Stimulated activated memory B cell treated with anti-CD40 and anti-IgM and Interleukin-4, amounts not matched to agents 10 μg/mL and 1 μg/mL and 100 μg/mL, for 72 hours (primary cell): ENCODE results near the gene SRGAP2.
"Not testable (repeated sequence)": the region's sequence is repeated elsewhere in the genome, so short reads cannot be mapped to it uniquely, and the experiment has no call there.

ENCODE experiments used
- ATAC-seq: fragments of 150-1000 bp; cut with Tn5 transposase; 2 replicates; pipeline ENCODE4 v1.10.0; 2021
- H3K27ac Mint-ChIP-seq: one replicate; pipeline ENCODE4 v1.8.0; 2022; ENCODE audit warnings: mild to moderate bottlenecking, mixed read lengths
- H3K27me3 Mint-ChIP-seq: one replicate; pipeline ENCODE4 v1.8.0; 2022; ENCODE audit warnings: mixed read lengths
- H3K36me3 Mint-ChIP-seq: one replicate; pipeline ENCODE4 v1.8.0; 2022; ENCODE audit warnings: mixed read lengths
- H3K4me1 Mint-ChIP-seq: one replicate; pipeline ENCODE4 v1.8.0; 2022; ENCODE audit warnings: mixed read lengths
- H3K4me3 Mint-ChIP-seq: one replicate; pipeline ENCODE4 v1.8.0; 2022; ENCODE audit warnings: mild to moderate bottlenecking, moderate library complexity, mixed read lengths
- H3K9me3 Mint-ChIP-seq: one replicate; pipeline ENCODE4 v1.8.0; 2022; ENCODE audit warnings: mixed read lengths

SRGAP2 gene

DNA sequence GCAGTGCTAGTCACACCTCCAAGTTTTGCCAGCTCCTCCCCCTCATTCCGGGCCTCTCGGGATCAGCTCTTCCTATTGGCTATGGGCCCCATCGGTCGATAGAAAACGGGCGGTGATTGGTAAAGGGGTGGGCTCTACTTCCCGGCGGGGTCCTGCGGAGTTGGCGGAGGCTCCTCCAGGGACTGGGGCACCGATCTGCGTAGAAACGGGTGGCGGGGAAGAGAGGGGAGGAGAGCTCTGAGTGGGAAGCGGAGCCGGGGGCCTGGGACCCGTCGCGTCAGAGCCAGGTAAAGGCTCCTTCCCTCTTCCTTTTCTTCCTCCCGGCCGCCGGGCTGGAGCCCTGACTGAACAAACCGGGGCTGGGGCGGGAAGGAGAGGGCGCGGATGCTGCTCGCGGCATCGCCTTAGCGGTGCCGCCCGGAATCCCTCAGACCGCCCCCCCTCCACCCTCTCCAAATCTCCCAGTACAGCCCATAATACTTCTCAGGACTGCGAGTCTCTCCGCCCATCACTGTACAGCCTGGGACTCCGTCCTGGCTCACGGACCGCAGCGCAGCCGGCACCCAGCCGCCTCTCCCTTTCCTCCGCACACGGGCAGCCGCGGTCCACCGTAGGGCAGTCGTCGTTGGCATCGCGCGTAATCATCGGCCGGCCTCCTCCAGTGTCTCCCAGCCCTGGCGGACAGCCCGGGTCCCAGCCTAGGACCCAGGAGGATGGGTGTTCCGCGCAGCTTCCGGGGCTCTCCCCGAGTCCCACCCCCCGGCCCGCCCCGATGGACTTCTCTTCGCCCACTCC is at the start of gene SRGAP2:
Gene SRGAP2 (plus strand): TSS at position 178 of the 795 bp plus-strand sequence. CDS start 2,430 bp downstream, outside the sequence.
- peak within 1 kb of the TSS; percentile 70 for H3K27ac Mint-ChIP-seq
- H3K4me1 Mint-ChIP-seq, H3K9me3 Mint-ChIP-seq, H3K27me3 Mint-ChIP-seq, H3K36me3 Mint-ChIP-seq: not testable (repeated sequence)
- peak within 1 kb of the TSS; percentile 90 for H3K4me3 Mint-ChIP-seq
- ATAC-seq, result peak; percentile 31

DNA sequence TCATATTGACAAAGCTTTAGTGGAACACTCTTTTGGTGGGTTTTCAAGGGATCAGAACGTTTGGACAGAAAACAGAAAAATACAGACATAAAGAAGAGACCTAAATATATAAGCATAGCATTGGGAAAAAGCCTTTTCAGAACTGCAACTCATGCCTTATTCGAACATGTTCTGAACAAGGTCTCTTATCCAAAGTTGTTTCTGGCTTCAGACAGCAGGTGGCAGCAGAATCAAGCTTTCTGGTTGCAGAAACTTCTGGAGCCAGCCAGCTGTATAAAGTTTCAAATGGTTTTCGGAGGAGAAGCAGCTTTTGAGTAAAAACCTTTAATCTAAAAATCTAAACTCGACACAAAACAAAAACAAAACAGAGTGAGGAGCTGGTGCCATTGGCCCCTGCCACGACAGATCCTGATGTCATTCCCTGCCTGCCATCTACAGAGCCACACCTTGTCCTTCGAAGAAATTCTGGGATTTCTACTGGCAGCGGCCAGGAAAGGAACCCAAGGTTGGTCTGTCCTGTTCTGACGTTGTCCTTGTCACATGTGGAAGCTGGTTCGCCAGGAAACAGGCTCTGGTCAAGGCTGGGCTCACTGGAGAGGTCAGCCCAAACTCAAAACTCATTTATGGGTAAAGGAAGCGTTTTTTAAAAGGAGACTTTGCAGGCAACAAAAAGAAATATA is 35.9 kb upstream of the SRGAP2 start:
- not testable (repeated sequence) for H3K9me3 Mint-ChIP-seq, H3K36me3 Mint-ChIP-seq, H3K4me3 Mint-ChIP-seq, H3K27ac Mint-ChIP-seq, H3K27me3 Mint-ChIP-seq, H3K4me1 Mint-ChIP-seq
- ATAC-seq, result peak; percentile 68

DNA sequence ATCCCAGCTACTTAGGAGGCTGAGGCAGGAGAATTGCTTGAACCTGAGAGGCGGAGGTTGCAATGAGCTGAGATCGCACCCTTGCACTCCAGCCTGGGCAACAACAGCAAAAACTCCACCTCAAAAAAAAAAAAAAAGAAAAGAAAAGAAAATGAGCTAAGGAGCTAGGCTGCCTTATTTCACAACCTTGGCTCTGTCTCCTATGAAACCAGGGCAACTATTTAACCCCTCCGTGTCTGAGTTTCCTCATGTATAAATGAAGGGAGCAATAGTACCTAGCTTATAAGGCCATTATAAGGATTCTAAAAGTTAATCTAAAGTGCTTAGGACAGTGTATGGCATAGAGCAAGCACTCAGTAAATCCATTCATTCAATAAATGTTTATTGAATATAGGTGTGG is 33.5 kb upstream of the SRGAP2 start:
- H3K27me3 Mint-ChIP-seq, H3K36me3 Mint-ChIP-seq, H3K4me3 Mint-ChIP-seq, H3K4me1 Mint-ChIP-seq, ATAC-seq, H3K9me3 Mint-ChIP-seq, H3K27ac Mint-ChIP-seq: not testable (repeated sequence)

DNA sequence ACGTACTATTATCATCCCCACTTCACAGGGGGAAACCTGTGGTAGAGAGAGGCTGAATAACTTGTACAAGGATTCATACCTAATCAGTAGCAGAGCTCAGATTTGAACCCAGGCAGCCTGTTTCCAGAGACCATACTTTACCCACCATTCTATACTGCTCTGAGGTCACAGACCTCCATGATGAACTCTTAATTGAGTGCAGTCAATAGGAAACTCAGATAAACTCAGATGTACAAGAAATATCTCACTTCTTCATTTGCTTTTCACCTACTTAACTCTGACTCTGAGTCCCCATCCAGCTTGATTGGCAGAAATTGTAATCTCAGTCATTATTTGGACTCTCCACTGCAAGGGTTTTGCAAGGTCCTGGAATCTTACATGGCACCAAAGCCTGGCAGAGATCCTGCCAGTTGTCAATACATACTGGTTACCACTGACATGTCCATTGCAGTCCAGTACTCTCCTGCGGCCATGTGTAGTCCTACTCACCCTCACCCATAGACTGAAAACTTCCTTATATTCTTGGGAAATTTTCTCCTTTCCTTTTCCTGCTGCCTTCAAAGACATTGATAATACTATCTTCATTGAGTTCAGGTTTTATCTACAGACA is 30.1 kb upstream of the SRGAP2 start:
- H3K27ac Mint-ChIP-seq, H3K4me3 Mint-ChIP-seq, H3K27me3 Mint-ChIP-seq: not testable (repeated sequence)

DNA sequence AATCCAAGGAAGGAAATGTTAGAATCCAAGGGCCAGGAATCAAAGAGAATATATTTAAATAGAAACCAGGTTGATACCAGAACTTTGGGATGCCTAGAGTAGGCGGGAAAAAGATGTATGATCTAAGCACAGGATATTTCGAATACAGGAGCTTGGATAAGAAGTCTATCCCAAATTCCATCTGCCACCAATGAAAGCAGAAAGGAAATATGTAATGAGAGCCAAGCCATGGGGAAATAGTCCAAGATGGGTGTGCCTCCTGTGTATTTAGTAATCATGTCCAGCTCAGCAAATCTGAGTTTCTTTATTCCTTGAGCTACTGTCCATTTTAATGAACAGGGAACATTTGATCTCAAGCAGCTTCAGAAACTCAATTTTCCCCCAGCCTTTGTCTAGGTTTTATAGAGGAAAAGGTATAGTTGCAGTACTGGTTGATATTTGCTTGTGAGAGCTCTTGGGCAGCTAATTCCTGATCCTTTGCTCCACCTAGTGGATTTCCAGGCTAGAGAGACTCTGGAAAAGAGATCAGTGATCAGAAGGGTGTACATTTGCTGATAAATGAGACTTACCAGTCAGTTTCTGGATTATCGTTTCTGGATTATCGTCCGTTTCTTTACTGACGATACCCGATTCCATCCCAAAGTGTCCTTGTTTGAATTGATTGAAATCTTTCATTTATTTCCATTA is 29.0 kb upstream of the SRGAP2 start:
- not testable (repeated sequence) for H3K27ac Mint-ChIP-seq, H3K4me1 Mint-ChIP-seq, H3K4me3 Mint-ChIP-seq, H3K27me3 Mint-ChIP-seq, H3K36me3 Mint-ChIP-seq, ATAC-seq, H3K9me3 Mint-ChIP-seq

More for the DNA sequence above, 30.1 kb upstream of the SRGAP2 start:
- not testable (repeated sequence) for H3K36me3 Mint-ChIP-seq, H3K9me3 Mint-ChIP-seq, H3K4me1 Mint-ChIP-seq, ATAC-seq

DNA sequence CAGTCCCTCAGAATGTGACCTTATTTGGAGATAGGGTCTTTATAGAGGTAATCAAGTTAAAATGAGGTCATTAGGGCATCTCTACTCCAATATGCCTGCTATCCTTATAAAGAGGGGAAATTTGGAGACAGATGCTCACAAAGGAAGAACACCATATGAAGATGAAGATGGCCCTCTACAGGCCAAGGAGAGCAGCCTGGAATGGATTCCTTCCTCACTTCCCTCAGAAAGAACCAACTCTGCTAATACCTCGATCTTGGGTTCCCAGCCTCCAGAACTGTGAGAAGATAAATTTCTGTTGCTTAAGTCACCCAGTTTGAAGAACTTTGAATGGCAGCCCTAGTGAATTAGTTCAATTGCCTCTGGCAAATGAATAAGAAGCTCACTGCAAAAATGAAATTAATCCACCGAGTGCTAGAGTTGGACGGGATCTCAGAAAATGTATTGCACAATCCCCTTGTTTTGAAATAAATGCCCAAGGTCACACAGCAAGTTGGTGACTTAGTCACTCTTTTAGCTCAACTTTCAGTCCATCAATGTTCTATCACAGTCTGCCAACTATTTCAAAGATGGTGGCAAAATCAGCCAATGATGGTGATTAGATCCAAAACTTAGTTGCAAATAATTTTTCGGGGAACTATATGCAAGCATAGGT is 27.8 kb upstream of the SRGAP2 start:
- H3K9me3 Mint-ChIP-seq, H3K27ac Mint-ChIP-seq, ATAC-seq, H3K36me3 Mint-ChIP-seq, H3K4me3 Mint-ChIP-seq, H3K27me3 Mint-ChIP-seq, H3K4me1 Mint-ChIP-seq: not testable (repeated sequence)

DNA sequence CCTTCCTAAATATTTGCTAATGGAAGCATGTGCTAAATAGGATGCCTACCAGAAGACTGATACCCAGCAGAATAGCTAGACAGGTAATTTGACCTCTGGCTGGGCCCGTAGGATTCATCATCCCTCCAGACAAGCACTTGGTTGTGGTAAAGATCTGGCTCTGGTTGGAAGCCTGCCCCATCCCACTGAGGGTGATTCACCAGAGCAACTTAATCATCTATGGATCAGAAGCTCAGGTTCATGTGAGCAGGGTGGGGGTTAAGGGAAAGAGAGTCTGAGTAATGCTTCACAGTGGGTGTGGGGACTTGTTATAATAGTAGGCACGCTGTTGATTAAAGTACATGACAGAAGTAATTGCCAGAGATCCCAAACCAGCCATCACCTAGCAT is 27.2 kb upstream of the SRGAP2 start:
- not testable (repeated sequence) for H3K4me3 Mint-ChIP-seq, H3K27me3 Mint-ChIP-seq, H3K9me3 Mint-ChIP-seq, H3K27ac Mint-ChIP-seq, H3K4me1 Mint-ChIP-seq, ATAC-seq, H3K36me3 Mint-ChIP-seq

DNA sequence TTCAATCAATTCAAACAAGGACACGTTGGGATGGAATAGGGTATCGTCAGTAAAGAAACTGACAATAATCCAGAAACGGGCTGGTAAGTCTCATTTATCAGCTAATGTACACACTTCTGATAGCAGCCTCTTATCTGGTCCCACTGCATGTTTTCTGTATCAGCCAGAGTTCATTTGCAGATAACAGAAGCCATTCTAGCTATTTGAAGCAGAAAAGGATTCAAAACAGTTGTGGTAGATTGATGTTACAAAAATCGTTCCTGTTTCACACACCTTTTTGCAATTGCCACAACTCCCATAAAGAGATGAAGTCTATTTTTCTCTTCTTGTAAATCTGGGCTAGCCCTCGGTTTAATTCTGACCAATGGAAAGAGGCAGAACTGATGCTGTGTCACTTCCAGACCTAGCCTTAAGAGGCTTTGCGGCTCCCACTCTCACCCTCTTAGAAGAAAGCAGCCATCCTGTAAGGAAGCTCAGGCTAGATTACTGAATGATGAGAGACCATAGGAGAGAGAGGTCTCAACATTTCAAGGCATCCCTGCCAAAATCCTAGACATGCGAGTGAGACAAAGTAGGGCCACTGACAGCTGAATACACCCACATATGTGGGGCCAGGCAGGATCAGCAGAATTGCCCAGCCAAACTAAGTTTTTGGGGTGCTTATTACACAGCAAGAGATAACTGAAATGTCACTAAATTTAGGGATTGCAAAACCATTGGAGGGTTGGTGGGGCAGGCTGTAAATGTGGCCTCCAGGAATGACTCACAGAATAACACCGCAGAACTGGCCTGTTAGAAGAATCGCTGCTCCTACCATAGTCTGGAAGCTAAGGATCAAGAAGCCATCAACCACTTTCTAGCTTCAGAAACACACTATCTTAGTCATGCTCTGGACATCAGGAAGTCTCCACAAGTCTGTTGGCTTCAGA is 25.0 kb upstream of the SRGAP2 start:
- H3K27ac Mint-ChIP-seq, H3K4me3 Mint-ChIP-seq, H3K27me3 Mint-ChIP-seq, H3K36me3 Mint-ChIP-seq, H3K4me1 Mint-ChIP-seq, H3K9me3 Mint-ChIP-seq, ATAC-seq: not testable (repeated sequence)

DNA sequence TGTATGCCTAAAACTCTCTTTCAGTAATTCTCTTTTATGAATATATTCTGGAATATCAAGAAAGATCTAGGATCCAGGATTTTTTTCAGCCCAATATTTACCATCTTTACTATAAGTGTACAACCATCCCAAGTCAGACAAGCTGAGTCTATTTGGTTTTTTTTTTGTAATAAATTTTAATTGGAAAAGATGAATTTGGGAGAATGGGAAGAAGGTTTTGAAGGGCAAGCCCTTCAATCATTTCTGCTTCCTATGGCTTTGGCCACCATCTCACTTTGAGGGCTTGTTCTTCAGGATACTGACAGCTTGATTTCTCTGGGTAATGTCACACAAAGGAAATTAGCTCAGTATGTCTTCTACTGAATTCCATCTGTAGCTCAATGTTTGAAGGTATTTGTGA is 23.7 kb upstream of the SRGAP2 start:
- not testable (repeated sequence) for H3K36me3 Mint-ChIP-seq, H3K27me3 Mint-ChIP-seq, H3K9me3 Mint-ChIP-seq, H3K27ac Mint-ChIP-seq, H3K4me3 Mint-ChIP-seq, ATAC-seq, H3K4me1 Mint-ChIP-seq

DNA sequence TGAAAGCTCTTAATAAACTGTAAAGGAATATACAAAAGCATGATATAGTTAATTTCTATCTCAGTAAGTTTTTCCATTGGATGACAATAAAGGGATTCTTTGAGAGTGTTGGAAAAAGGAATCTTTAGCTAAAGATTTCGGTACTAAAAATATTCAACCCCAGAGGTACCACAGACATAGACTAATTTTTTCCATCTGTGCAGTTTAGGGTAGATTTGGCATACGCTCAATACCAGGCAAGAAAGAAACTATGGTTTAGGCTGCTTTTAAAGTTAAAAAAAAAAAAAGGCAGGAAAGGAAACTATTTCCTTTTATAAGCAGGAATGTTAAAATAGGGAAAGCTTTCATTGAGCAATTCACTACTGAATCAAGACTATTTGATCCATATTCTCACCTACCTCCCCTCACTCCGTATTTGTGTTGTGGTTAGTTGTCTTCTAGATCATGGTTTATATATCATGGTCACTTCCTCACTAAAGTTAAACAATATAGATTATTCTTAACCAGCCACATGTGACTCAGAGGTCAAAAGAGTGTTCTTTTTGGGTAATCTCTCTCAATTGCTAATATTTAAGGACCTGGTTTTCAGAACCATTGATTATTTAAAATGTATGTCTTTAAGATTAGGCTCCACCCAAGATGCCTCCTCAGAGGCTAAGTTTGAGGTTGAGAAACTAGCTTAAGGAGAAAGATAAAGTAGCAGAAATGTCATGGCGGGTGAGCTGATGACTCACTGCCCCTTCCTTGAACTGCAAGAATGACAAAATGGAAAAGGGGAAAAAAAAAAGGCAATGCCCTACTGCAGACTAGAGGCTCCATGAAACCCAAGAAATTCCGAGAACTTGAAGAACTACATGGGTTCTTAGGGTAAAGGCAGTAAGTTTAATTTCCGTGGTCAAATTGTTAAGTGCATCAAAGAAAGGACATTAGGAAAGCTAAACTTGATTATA is 20.7 kb upstream of the SRGAP2 start:
- not testable (repeated sequence) for H3K27me3 Mint-ChIP-seq, H3K4me1 Mint-ChIP-seq, H3K27ac Mint-ChIP-seq, H3K4me3 Mint-ChIP-seq, ATAC-seq, H3K9me3 Mint-ChIP-seq, H3K36me3 Mint-ChIP-seq

DNA sequence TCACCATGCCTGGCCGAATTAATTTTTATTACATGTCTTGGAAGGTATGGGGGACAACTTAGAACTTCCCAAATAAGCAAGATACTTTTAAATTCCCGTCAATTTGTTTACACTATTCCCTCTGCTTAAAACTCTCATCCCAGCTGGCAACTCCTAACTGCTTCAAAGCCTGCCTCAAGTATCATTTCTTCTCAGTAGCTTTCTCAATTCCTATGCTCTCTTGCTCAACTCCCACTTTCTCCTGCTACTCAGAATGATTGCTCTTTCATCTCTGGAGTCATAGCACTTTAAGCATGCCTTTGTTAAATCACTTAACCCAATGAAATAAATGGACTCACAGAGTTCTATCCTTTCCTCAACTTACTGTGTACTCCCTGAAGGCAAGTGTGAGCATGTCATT is 19.6 kb upstream of the SRGAP2 start:
- H3K4me3 Mint-ChIP-seq, ATAC-seq, H3K4me1 Mint-ChIP-seq, H3K27me3 Mint-ChIP-seq, H3K36me3 Mint-ChIP-seq, H3K27ac Mint-ChIP-seq, H3K9me3 Mint-ChIP-seq: not testable (repeated sequence)

DNA sequence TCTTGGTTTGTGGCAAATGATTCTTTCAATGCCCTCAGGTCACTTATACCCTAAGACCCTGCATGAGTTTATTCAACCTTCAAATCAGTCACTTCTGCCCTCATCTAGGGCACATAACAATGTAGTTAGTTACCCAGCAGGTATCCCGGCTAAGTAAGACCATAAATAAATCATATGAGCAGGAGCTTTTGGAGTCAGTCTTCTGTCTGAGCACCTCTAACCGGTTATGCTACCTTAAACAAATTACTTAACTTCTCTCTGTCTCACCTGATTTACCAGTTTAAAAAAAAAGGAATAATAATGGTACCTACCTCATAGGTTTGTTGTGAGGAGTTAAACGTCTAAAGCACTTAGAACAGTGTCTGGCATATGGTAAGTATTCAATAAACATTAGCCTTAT is 17.6 kb upstream of the SRGAP2 start:
- not testable (repeated sequence) for H3K9me3 Mint-ChIP-seq, H3K36me3 Mint-ChIP-seq, H3K4me3 Mint-ChIP-seq, H3K27me3 Mint-ChIP-seq, ATAC-seq, H3K4me1 Mint-ChIP-seq, H3K27ac Mint-ChIP-seq

DNA sequence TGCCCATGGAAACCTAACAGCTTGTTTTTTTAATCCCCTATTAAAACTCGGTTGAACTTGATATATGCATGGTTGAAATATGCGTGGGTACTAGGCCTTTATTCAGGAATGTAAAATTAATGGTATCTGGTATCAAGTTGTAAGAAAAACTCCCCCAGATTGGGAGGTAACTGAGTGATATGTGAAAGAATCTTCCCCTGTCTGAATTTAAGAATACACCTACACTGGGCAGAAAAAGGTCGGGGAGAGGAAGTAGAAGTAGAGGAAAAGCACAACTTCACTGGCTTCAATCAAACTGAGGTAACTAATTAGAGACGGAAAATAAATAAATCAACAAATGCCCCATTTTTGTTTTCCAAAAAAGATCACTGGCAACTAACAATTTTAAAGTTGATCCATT is 16.5 kb upstream of the SRGAP2 start:
- not testable (repeated sequence) for H3K4me3 Mint-ChIP-seq, H3K27ac Mint-ChIP-seq, H3K27me3 Mint-ChIP-seq, H3K9me3 Mint-ChIP-seq, ATAC-seq, H3K4me1 Mint-ChIP-seq, H3K36me3 Mint-ChIP-seq

DNA sequence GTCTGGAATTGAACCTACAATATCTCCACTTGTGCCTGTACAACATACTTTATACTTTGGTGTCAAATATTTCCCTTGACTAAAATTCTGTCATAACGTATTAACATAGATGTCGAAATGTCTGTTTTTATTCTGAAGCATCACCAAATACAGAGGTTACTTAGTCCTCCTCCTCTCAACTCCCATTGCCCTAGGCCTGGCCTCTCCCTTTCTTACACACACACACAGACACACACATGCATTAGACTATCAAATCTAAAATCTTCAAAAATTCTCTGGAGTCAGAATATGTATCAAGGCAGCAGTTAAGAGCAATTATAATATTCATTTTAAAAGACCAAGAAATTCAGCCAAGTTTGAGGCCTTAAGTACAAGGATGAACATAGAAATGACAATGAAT is 8.2 kb upstream of the SRGAP2 start:
- not testable (repeated sequence) for H3K4me1 Mint-ChIP-seq, H3K27ac Mint-ChIP-seq, H3K36me3 Mint-ChIP-seq, ATAC-seq, H3K4me3 Mint-ChIP-seq, H3K27me3 Mint-ChIP-seq, H3K9me3 Mint-ChIP-seq
